GM11168 (cell line): ENCODE data around the gene BTNL9.
"Not testable (repeated sequence)": the region's sequence is repeated elsewhere in the genome, so short reads cannot be mapped to it uniquely, and the experiment has no call there.

Experiments
- in situ Hi-C: fragments of 300-500 bp; cut with MboI; formaldehyde crosslinking; loops from one replicate; pipeline ENCODE4 v1.12.0; 2022; ENCODE audit warnings: low sequenced_read_pairs; ENCODE audit not compliant: unreplicated experiment

The BTNL9 gene

DNA sequence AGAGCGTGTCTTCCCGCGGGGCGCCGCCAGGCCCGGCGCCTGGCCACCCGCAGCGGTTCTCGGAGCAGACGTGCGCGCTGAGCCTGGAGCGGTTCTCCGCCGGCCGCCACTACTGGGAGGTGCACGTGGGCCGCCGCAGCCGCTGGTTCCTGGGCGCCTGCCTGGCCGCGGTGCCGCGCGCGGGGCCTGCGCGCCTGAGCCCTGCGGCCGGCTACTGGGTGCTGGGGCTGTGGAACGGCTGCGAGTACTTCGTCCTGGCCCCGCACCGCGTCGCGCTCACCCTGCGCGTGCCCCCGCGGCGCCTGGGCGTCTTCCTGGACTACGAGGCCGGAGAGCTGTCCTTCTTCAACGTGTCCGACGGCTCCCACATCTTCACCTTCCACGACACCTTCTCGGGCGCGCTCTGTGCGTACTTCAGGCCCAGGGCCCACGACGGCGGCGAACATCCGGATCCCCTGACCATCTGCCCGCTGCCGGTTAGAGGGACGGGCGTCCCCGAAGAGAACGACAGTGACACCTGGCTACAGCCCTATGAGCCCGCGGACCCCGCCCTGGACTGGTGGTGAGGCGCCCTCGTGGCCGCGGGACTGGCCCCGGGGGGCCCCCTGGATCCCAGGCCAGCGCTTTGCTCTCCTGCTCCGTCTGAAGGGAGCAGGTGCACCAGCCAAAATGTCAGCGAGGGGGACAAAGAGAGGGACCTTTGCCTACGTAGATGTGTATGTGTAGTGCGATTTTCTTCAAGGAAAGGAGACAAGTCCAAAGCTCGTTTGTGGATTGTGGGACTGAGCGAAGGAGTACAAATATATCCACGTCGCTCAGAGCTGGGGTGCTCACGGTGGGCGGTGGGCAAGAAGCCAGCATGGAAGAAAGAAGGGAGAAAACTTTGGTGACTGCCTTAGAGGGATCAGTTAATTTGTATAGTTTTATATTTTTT is 19.5 kb downstream of the BTNL9 start:
- in situ Hi-C loops: no loop called here

DNA sequence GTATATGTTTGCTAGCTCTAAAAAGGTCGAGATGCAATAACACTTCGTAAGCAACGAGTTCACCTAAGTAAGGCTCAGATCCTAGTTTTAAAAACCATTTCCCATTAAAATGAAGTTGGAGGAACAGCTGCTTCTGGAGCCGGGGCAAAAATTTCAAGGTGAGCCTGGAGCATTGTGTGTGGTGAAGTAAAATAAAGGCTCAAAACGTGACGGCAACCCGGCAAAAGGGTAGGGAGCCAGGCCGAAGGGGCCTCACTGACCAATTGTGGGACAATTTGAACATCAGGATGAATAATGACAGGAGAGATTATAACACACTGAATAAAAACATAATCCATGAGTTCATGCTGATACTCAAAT is 20.1 kb downstream of the BTNL9 start:
- in situ Hi-C loops: no loop called here

- in situ Hi-C loops: no loop called here
These were observed 20.9 kb downstream of the BTNL9 start for GRCh38 chr5:181060924-181061323.

DNA sequence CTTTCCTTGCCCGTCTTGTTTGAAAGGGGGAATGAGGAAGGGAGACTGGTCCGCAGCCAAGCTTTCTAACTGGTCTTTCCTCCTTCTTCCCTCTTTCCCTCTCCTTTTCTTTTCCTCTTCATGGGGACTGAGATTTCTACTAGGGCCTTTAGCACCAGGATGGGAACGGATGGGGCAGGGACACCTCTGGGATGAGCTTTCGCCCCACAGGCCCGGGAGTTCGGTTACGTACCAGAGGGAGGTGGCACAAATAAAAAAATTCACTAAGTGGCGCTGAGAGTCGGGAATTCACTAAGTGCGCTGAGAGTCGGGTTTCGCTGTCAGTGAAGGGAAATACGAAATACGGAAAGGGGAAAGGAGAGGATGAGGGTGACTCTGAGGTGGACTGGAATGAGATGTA is 21.6 kb downstream of the BTNL9 start:
- in situ Hi-C loops: no loop called here

- in situ Hi-C loops: no loop called here
These were observed 22.6 kb downstream of the BTNL9 start for GRCh38 chr5:181062631-181063030.

- in situ Hi-C loops: no loop called here
These were observed 23.4 kb downstream of the BTNL9 start for GRCh38 chr5:181063514-181063913.

- in situ Hi-C loops: no loop called here
These were observed 24.9 kb downstream of the BTNL9 start for GRCh38 chr5:181064987-181065386.

- in situ Hi-C loops: no loop called here
These were observed 29.9 kb downstream of the BTNL9 start for GRCh38 chr5:181069767-181070491.

GRCh38 chr5:181070523-181070922 is 30.5 kb downstream of the BTNL9 start:
- in situ Hi-C loops: no loop called here

GRCh38 chr5:181071257-181071656 is 31.2 kb downstream of the BTNL9 start:
- in situ Hi-C loops: no loop called here

- in situ Hi-C loops: no loop called here
These were observed 36.9 kb downstream of the BTNL9 start for GRCh38 chr5:181076920-181077319.

DNA sequence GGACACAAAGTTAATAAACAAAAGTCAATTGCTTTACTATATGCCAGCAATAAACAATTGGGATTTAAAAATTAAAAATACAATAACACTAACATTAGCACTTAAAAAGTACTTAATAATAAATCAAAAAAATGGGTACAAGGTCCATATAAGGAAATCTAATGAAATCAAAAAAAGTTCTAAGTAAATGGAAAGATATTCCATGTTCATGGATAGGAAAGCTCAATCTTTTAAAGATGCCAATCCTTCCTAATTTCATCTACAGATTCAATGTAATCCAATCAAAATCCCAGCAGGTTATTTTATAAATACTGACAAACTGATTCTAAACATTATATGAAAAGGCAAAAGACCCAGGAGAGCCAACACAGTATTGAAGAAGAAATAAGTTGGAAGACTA is 41.9 kb downstream of the BTNL9 start:
- in situ Hi-C loops: no loop called here

DNA sequence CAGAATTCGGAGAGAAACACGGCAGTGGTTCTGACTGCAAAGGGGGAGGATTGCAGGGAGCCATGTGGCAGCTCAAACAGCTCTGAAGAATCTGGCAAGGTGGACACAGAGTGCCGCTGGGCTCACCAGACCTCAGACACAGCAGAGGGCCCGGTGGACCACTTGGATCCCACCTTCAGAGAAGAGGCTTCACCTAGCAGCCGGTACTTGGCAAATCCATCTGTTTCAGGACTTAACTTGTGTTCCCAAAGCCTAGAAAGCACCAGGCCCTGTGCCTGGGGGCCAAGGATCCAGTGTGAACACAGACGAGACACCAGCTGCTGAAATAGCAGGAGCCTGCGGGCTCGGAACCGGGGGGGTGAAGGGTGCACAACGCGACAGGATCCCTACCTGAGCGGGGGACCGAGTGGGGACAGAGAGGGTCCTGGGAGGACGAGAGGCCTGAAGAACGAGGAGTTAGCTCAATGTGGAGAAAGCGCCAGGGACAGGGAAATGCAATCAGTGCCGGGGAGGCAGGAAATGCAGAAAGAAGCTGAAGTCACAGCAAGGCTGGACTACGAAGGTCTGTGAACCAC is 44.6 kb downstream of the BTNL9 start:
- in situ Hi-C loops: no loop called here

GRCh38 chr5:181086026-181086883 is 46.2 kb downstream of the BTNL9 start:
- in situ Hi-C loops: no loop called here

GRCh38 chr5:181086884-181087205 is 46.8 kb downstream of the BTNL9 start:
- in situ Hi-C loops: no loop called here

DNA sequence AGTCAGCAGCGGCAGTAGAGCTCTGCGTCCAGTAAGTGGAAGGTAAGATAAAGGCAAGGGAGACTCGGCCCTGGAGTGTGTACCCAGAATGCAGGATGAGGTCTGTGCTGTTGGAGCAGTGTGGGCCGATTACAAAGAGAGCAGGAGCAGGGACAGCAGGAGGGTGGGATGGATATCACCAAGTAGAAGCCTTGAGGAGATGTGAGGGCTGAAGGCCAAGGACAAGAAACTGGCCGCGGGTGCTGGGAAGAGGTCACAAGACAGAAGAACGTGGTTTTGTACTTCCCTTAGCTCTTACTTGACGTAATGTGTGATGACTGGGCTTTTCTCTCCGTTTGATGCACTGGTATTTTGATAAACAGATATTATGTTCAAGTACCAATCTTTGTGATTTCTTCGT is 47.2 kb downstream of the BTNL9 start:
- in situ Hi-C loops: no loop called here

DNA sequence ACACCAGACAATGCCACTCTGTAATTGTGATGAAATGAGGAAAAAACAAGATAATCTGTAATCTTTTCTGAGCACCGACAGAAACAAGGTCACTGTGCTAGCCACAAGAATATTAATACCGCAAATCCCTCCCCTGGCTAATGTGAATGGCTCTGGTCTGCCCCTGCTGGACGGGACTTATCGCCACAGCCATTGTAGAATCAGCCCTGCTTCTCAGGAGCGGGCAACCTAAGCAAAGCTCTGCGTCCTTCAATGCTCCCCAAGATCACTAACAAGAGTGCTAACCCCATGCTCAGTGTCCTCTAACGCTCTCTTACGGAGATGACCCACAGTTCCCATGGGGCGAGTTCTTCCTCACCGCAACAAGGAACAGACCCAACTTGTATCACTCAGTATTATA is 48.2 kb downstream of the BTNL9 start:
- in situ Hi-C loops: no loop called here

- in situ Hi-C loops: no loop called here
These were observed 52.4 kb downstream of the BTNL9 start for GRCh38 chr5:181092428-181092827.

GRCh38 chr5:181095162-181095561 is 55.1 kb downstream of the BTNL9 start:
- in situ Hi-C loops: not testable (repeated sequence)

DNA sequence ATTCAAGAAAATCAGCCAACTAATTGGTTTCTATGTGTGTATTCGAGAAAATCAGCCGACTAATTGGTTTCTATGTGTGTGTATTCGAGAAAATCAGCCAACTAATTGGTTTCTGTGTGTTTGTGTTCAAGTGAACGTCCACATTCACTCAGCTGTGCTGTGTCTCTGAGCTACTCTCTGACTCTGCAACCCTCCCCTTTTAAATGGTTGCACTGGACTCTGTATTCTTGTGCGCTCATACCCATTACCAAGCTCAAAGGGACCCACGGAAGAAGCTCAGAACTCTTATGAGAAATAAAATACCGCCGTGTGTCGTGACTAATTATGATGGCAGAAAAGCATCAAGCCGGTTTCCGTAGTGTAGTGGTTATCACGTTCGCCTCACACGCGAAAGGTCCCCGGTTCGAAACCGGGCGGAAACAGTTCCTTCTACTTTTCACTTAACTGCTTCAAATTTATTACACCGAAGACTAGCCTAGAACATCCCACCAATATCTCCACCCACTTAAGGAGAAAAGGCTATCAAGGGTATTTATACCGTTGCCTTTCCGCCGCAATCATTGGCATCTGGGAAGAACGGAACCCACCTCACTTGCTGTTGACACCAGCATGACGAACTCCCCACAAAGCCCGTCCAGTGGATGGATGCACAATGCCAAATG is 56.8 kb downstream of the BTNL9 start:
- in situ Hi-C loops: not testable (repeated sequence)
